Ramos (cell line): ENCODE data around the gene SUGP1.
"Not testable (repeated sequence)": the region's sequence is repeated elsewhere in the genome, so short reads cannot be mapped to it uniquely, and the experiment has no call there.

Experiments used
- in situ Hi-C: fragments of 300-500 bp; cut with MboI; formaldehyde crosslinking; loops from one replicate; pipeline ENCODE4 v1.14.3; 2022; ENCODE audit warnings: low sequenced_read_pairs; ENCODE audit not compliant: unreplicated experiment

SUGP1 gene

GRCh38 chr19:19269952-19270694 is 50.2 kb downstream of the SUGP1 start:
- in situ Hi-C loops: no loop called here

- in situ Hi-C loops: no loop called here
Measured at GRCh38 chr19:19268453-19269385, 51.6 kb downstream of the SUGP1 start.

DNA sequence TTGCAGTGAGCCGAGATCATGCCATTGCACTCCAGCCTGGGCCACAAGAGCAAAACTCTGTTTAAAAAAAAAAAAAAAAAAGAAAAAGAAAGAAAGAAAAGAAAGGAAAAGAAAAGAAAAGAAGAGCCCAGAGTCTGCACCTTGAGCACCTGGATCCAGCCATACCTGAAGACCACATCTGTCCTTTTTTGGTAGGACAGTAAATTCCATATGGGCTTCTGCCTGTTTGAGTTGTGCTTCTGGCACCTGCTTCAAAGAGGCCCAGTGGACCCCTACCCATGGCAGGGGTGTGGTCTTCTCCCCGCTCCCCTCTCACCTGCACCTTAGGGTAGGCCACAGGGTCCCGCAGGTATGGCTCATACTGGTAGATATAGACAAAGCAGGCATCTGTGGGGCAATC is 53.0 kb downstream of the SUGP1 start:
- in situ Hi-C loops: no loop called here

- in situ Hi-C loops: no loop called here
Measured at GRCh38 chr19:19263886-19264487, 56.3 kb downstream of the SUGP1 start.

GRCh38 chr19:19262190-19263057 is 57.9 kb downstream of the SUGP1 start:
- in situ Hi-C loops: no loop called here

GRCh38 chr19:19261350-19262189 is 58.7 kb downstream of the SUGP1 start:
- in situ Hi-C loops: no loop called here

- in situ Hi-C loops: no loop called here
Measured at GRCh38 chr19:19260417-19261214, 59.7 kb downstream of the SUGP1 start.

DNA sequence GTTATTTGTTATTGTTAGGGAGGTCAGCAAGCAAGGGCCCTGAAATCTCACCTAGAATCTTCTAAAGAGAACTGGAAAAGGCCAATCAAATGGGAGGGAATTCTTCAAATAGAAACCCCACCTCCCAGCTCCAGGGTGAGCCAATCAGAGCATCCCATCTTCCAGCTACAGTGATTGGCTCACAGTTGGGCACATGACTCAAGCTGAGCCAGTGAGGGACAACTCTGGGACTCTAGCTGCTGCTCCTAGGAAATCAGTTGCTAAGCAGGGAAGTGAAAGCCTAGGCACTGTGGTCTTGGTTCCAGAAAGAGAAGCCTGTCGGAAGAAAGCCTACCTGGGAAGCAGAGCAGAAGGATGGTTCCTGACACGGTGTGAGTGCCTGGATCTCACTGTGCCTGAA is 60.6 kb downstream of the SUGP1 start:
- in situ Hi-C loops: no loop called here

DNA sequence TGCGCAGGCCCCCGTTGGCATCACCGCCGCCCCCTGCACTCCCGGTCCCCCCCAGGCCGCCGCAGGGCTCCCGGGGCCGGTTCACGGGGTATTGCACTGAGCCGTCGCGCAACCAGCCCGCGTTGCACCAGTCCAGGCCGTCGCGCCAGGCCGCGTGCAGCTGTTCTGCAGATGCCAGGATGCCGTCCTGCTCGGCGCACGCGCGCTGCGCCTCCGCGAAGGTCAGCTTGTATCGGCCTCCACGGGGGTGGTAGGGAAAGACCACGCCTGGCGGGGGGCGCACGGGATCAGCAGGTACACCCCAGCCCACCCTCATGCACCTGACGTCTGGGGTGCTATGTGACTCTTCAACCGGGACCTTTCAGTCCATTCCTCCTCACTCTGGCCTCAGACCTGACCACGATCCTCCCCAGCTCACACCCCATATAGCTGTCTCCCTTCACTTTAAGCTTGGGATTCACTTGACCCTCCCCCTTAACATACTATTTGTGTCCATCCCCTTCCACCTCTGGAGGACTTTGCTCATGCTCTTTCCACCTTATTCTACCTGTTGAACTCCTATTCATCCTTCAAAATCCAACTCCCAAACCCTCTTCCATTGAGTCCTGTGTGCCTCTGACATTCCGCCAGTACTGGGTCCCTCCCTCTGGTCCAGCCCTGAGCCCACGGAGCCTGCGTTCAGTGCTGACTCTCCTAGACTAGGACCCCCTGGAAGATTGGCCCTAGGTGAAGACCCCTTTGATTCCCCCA is 61.5 kb downstream of the SUGP1 start:
- in situ Hi-C loops: no loop called here

DNA sequence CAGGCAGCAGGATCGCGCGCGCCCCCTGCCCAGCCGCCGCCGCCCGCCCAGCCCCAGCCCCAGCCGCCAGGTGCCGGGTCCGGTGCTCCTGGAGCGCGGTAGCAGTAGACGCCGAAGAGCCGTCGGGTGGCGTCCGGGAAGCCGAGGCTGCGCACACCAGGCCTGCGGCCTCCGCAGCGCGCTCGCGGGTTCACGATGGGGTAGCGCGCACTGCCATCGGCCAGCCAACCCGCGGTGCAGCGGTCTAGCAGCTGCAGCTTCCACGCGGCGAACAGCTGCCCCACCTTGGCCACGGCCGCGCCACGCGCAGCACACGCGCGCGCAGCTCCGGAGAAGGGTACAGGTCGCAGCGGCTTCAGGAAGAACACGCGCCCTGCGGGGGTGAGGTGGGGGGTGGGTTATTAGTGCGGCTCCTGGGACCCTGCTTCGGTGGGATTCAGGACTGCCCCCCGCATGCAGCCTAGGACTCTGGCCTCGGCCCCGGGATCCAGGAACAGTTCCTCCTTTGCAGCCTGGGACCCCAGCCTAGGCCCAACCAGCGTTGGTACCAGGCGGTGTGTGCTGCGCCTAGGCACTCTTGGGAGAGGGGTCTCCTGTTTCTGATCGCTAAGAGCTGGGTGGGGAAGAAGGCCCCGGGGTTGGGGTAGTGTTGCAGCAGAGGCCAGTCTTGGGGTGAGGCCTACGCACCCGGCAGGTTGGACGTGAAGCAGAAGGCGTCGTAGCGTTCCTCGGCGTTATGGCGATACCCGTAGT is 62.3 kb downstream of the SUGP1 start:
- in situ Hi-C loops: no loop called here

GRCh38 chr19:19257137-19257536 is 63.2 kb downstream of the SUGP1 start:
- in situ Hi-C loops: no loop called here

DNA sequence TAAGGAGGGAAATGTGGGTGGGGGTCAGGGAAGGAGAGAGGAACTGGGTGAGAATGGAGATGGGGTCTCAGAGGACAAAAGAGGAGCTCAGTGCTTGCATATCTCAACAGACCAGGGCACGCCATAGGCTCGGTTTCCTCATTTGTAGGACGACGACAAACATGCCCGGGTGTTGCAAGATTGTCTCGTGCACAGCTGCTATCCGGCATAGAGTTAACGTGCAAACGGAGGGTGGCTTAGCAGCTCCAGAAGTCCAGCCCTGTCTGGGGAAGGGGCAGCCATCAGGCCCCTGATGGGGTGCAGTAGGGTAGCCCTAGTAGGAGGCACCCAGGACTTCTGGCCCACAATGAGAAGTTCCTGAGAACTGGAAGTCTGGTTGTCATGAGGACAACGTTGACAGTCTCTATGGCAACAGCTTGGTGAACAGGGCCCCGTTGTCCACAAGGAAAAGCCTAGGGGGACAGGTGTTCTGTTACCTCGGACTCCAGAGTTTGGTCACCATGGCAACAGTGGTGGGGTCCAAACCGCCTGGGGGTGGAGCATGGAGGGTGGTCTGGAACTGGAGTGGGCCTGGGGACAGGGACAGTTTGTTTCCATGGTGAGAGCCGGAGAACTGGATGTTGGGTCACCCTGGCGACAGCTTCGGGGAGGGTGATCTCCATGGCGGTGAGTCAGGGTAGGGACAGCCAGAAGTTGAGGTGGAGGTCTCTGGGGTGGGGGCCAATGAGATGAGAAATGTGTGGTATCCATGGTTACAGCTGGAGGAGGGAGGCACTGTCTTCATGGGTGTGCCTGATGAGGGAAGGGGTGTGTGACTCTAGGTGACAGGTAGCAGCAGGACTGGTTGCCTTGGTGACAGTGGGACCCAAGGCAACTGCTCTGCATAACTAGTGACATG is 64.0 kb downstream of the SUGP1 start:
- in situ Hi-C loops: no loop called here

GRCh38 chr19:19253409-19253808 is 66.9 kb downstream of the SUGP1 start:
- in situ Hi-C loops: not testable (repeated sequence)

DNA sequence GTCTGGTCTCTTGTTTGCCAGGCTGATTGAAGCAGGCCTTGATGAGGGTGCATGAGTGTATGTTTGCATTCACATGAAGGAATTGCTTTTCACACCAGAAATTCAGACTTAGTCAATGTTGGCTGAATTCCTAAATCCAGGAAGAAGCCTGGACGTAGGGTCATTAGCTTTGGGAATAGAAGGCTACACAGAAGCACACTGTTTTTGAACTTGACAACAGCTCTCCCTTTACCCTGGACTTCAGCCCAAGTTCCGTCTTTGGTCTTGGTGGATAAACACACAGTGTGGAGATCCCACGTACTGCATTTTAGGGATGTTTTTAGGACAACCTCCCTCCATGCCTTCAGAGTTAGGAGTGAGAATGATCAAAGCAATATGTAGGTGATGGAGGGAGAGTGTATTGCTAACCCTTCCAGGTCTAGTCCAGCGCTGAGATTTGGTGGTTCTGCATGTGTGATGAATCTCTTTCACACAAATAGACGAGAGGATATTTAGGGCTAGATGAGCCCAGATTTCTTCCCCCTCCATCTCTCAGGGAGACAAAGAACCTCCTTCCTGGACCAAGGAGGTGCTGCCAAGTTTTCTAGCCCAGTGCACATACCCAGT is 70.0 kb downstream of the SUGP1 start:
- in situ Hi-C loops: no loop called here

DNA sequence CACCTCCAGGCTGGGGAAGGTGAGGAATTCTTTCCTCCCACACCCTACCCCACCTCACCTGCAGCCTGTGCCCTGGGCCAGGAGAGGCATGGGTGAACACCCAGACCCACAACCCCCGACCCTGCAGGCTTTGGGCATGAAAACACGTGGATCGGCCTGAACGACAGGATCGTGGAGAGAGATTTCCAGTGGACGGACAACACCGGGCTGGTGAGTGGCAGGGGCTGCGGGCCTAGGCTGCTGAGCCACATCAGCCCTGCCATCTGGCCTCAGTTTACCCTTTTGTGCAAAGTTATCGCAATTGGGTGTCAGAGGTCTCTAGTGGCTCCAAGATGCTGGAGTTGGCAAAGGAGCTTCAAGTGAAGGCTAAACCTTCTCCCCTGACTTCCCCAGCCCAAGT is 79.8 kb downstream of the SUGP1 start:
- in situ Hi-C loops: no loop called here

- in situ Hi-C loops: no loop called here
Measured at GRCh38 chr19:19239675-19240074, 80.6 kb downstream of the SUGP1 start.
